Measurements from ENCODE around the gene RANBP10. TPM values are rescaled to one million over a fixed set of nuclear protein-coding genes. Genes with fewer than 3 reads are reported as not detected.
A peak's percentile ranks its signal among the peaks of the same experiment; 100 is the strongest.
"Not testable (repeated sequence)": the region's sequence is repeated elsewhere in the genome, so short reads cannot be mapped to it uniquely, and the experiment has no call there.

The RANBP10 gene
- polyA plus RNA-seq, 1 donor = 18.0 TPM

DNA sequence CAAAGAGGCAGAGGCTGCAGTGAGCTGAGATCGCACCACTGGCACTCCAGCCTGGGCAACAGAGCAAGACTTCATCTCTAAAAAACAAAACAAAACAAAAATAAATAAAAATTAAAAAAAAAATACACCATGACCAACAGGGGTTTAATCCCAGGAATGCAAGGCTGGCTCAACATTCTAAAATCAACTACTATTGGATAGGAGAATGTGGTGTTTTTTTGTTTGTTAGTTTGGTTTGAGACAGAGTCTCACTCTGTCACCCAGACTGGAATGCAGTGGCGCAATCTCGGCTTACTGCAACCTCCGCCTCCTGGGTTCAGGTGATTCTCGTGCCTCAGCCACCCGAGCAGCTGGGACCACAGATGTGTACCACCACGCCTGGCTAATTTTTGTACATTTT lies 107.1 kb downstream of the RANBP10 start:
- H3K4me3 ChIP-seq (ENCODE audit: low read length) = no peak overlapping the region
- H3K27ac ChIP-seq (ENCODE audit: low read length) = no peak overlapping the region
- no peaks in the 10 kb centered on the region for H3K36me3 ChIP-seq (ENCODE audit: control insufficient read depth, insufficient read depth, low read length)
- DNase-seq = no peak
- no CpG with 5 or more reads among the region's 7 CpGs for WGBS (ENCODE audit: insufficient coverage, low lambda C conversion rate)
- H3K27me3 ChIP-seq (ENCODE audit: control insufficient read depth, insufficient read depth, low read length) = peaks cover 16% of the 10 kb centered on the region
- H3K4me1 ChIP-seq (ENCODE audit: control insufficient read depth, insufficient read depth, low read length) = peaks cover 17% of the 10 kb centered on the region
- peaks cover 5% of the 10 kb centered on the region for H3K9me3 ChIP-seq (ENCODE audit: control insufficient read depth, low read depth, low read length)

DNA sequence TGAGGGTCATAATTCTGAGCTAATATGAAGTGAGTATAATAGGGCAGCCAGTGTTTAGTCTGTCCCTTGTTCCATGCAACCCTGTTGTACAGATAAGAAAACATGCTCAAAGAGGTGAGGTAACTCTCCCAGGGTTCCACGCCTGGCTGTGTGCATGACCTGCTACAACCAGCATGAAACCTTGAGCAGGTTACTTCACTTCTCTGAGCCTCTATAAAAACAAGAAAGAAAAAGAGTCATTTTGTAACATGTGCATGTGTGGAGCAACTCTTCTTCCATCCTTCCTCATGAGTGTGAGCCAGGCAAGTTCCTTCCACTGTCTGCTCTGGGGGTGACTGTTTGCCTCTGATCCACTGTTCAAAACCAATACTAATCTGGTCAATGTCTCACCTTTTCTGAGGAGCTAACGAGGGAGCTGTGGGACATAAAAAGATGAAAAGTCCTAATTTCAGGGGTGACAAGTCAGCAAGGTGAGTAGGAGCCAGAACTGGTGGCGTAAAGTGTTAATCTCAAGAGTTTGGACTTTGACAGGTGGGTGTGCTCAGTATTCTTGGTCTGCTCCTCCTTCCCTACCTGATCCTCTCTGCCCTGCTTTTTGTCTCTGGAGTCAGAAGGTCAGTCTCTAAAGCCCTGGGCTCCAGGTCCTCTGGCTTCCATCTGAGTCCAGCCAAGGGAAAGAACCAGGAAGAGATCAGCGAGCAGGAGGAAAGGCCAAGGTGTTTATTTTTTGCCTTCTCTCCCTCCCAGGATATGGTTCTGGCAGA lies 108.8 kb downstream of the RANBP10 start:
- H3K27ac ChIP-seq (ENCODE audit: low read length) = no peak overlapping the region
- peak; percentile 35 to 76 for DNase-seq
- no CpG with 5 or more reads among the region's 4 CpGs for WGBS (ENCODE audit: insufficient coverage, low lambda C conversion rate)

DNA sequence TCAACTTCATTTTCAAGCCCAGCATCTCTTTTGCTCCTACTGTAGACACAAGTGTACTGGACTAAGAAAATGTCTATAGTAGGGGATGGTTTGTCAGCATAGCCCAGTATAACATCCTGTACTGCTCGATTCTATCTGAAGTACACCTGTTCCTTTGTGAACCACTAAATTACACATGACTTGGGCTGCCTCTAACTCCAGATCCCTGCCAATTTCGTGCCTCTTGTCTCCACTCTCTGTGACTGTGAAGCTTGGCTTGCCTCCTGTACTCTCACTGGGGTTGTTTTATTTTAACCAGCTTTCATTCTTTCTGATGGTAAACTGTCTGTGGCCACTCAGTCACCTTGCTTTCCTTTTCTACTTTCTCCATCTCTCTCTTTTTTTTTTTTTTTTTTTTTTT lies 111.7 kb downstream of the RANBP10 start:
- Histone ChIP-seq H3K4me3 (ENCODE audit: low read length) (no peak overlapping the region), H3K36me3 (ENCODE audit: control insufficient read depth, insufficient read depth, low read length) (no peaks in the 10 kb centered on the region), H3K27me3 (ENCODE audit: control insufficient read depth, insufficient read depth, low read length) (peaks cover 14% of the 10 kb centered on the region), H3K27ac (ENCODE audit: low read length) (no peak overlapping the region), H3K4me1 (ENCODE audit: control insufficient read depth, insufficient read depth, low read length) (peaks cover 17% of the 10 kb centered on the region), H3K9me3 (ENCODE audit: control insufficient read depth, low read depth, low read length) (peaks cover 4% of the 10 kb centered on the region)
- no CpG with 5 or more reads among the region's 2 CpGs for WGBS (ENCODE audit: insufficient coverage, low lambda C conversion rate)
- DNase-seq = no peak

More for the DNA sequence above, 108.8 kb downstream of the RANBP10 start:
- Histone ChIP-seq H3K4me1 (ENCODE audit: control insufficient read depth, insufficient read depth, low read length) (peaks cover 17% of the 10 kb centered on the region), H3K36me3 (ENCODE audit: control insufficient read depth, insufficient read depth, low read length) (no peaks in the 10 kb centered on the region), H3K27me3 (ENCODE audit: control insufficient read depth, insufficient read depth, low read length) (peaks cover 14% of the 10 kb centered on the region), H3K4me3 (ENCODE audit: low read length) (no peak overlapping the region), H3K9me3 (ENCODE audit: control insufficient read depth, low read depth, low read length) (peaks cover 5% of the 10 kb centered on the region)

DNA sequence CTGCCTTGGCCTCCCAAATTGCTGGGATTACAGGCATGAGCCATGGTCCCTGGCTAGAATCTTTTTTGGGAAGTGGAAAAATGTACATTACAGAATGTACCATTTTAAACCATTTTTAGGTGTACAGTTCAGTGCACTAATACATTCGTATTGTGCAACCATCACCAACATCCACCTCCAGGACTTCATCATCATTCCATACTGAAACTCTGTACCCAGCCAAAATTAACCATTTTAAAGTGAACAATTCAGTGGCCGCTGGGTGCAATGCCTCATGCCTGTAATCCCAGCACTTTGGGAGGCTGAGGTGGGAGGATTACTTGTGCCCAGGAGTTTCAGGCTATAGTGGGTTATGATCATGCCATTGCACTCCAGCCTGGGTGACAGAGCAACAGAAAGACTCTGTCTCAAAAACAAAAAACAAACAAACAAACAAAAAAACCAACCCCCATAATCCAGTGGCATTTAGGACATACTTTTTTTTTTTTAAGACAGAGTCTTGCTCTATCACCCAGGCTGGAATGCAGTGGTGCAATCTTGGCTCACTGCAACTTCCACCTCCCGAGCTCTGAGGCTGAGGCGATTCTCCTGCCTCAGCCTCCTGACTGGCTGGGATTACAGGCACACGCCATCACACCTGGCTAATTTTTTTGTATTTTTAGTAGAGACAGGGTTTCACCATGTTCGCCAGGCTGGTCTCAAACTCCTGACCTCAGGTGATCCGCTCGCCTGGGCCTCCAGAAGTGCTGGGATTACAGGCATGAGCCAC lies 112.7 kb downstream of the RANBP10 start:
- H3K36me3 ChIP-seq (ENCODE audit: control insufficient read depth, insufficient read depth, low read length); H3K4me3 ChIP-seq (ENCODE audit: low read length); H3K27ac ChIP-seq (ENCODE audit: low read length); DNase-seq; H3K9me3 ChIP-seq (ENCODE audit: control insufficient read depth, low read depth, low read length): not testable (repeated sequence)
- WGBS (ENCODE audit: insufficient coverage, low lambda C conversion rate) = no CpG with 5 or more reads among the region's 8 CpGs
- H3K4me1 ChIP-seq (ENCODE audit: control insufficient read depth, insufficient read depth, low read length) = peaks cover 17% of the 10 kb centered on the region
- peaks cover 14% of the 10 kb centered on the region for H3K27me3 ChIP-seq (ENCODE audit: control insufficient read depth, insufficient read depth, low read length)

DNA sequence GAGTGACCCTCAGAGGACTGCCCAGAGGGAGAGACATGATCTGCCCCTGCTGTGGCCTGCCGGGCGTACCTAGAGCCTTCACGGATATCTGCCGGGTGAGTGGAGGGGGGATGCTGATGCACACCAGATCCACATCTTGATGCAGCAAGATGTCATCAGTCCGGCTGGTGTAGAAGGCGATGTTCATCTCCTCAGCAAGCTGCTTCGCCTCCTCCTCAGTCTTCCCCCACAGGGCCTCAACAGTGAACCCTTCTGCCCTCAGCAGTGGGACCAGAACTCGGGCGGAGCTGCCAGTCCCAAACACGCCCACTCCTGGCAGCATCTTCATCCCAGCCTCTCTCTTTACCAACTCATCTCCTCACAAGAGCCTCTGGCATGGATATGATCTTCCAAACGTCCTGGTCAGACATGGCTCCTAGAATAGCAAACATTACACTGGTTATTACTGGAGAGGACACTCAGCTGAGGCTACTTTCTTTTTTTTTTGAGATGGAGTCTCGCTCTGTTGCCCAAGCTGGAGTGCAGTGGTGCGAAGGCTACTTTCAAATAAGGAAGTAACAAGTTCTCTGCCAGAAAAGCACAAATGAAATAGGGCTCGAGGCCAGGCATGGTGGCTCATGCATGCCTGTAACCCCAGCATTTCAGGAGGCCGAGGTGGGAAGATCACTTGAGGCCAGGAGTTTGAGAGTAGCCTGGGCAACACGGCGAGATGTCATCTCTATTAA lies 120.8 kb downstream of the RANBP10 start:
- Histone ChIP-seq H3K27me3 (ENCODE audit: control insufficient read depth, insufficient read depth, low read length) (peaks cover 5% of the 10 kb centered on the region), H3K27ac (ENCODE audit: low read length) (no peak overlapping the region)

DNA sequence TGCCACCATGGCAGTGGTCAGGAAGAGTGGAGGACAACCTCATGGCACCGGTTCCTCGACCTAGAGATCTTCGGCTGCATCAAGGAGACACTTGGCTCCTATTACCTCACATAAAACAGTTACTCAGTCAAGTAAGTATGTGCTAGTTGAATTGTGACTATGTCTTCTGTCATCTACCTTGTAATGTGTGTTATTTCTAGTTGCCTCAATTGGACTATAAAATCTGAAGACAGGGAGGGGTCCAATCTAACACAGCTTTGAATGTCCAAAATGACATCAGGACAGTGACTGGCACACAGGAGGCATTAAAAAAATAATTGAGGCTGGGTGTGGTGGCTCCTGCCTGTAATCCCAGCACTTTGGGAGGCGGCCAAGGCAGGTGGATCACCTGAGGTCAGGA lies 122.6 kb downstream of the RANBP10 start:
- Histone ChIP-seq H3K36me3 (ENCODE audit: control insufficient read depth, insufficient read depth, low read length) (peaks cover 4% of the 10 kb centered on the region), H3K27ac (ENCODE audit: low read length) (no peak overlapping the region), H3K9me3 (ENCODE audit: control insufficient read depth, low read depth, low read length) (no peaks in the 10 kb centered on the region), H3K4me3 (ENCODE audit: low read length) (no peak overlapping the region), H3K27me3 (ENCODE audit: control insufficient read depth, insufficient read depth, low read length) (peaks cover 5% of the 10 kb centered on the region), H3K4me1 (ENCODE audit: control insufficient read depth, insufficient read depth, low read length) (no peaks in the 10 kb centered on the region)
- DNase-seq = no peak
- no CpG with 5 or more reads among the region's 4 CpGs for WGBS (ENCODE audit: insufficient coverage, low lambda C conversion rate)

More for the DNA sequence above, 120.8 kb downstream of the RANBP10 start:
- Histone ChIP-seq H3K4me3 (ENCODE audit: low read length) (no peak overlapping the region), H3K36me3 (ENCODE audit: control insufficient read depth, insufficient read depth, low read length) (peaks cover 4% of the 10 kb centered on the region), H3K4me1 (ENCODE audit: control insufficient read depth, insufficient read depth, low read length) (no peaks in the 10 kb centered on the region), H3K9me3 (ENCODE audit: control insufficient read depth, low read depth, low read length) (no peaks in the 10 kb centered on the region)
- no peak for DNase-seq
- WGBS (ENCODE audit: insufficient coverage, low lambda C conversion rate) = no CpG with 5 or more reads among the region's 17 CpGs

GRCh38 chr16:67679935-67680897 lies 126.1 kb downstream of the RANBP10 start:
- Histone ChIP-seq H3K36me3 (ENCODE audit: control insufficient read depth, insufficient read depth, low read length) (peaks cover 4% of the 10 kb centered on the region), H3K9me3 (ENCODE audit: control insufficient read depth, low read depth, low read length) (no peaks in the 10 kb centered on the region), H3K27me3 (ENCODE audit: control insufficient read depth, insufficient read depth, low read length) (peaks cover 5% of the 10 kb centered on the region), H3K4me3 (ENCODE audit: low read length) (no peak overlapping the region), H3K4me1 (ENCODE audit: control insufficient read depth, insufficient read depth, low read length) (no peaks in the 10 kb centered on the region), H3K27ac (ENCODE audit: low read length) (no peak overlapping the region)
- DNase-seq = no peak
- WGBS (ENCODE audit: insufficient coverage, low lambda C conversion rate) = 100% methylated on average over 3 of the region's 10 CpGs

DNA sequence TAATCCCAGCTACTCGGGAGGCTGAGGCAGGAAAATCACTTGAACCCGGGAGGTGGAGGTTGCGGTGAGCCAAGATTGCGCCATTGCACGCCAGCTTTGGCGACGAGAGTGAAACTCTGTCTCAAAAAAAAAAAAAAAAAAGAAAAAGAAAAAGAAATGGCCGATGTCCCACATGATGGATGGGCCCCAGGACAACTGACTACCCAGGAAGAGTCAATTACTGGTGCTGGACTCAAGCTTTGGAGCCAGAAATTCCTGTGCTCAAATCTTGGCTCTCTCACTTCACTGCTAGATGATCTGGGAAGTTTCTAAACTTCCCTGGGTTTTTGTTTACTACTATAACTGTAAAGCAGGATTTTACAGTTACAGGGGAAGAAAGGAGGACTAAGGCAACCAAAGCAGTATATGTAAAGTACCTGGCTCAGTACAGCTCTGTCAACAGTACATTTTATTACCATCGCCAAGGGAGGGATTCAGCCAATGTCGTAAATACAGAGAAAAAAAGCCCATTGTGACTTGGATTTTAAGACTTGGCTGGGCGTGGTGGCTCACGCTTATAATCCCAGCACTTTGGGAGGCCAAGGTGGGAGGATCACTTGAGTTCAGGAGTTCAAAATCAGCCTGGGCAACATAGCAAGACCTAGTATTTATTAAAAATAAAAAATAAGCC lies 127.9 kb downstream of the RANBP10 start:
- WGBS (ENCODE audit: insufficient coverage, low lambda C conversion rate) = 79% methylated on average over 5 of the region's 12 CpGs
- Histone ChIP-seq H3K27me3 (ENCODE audit: control insufficient read depth, insufficient read depth, low read length) (peaks cover 2% of the 10 kb centered on the region), H3K4me1 (ENCODE audit: control insufficient read depth, insufficient read depth, low read length) (no peaks in the 10 kb centered on the region), H3K27ac (ENCODE audit: low read length) (no peak overlapping the region), H3K4me3 (ENCODE audit: low read length) (no peak overlapping the region), H3K36me3 (ENCODE audit: control insufficient read depth, insufficient read depth, low read length) (peaks cover 3% of the 10 kb centered on the region), H3K9me3 (ENCODE audit: control insufficient read depth, low read depth, low read length) (no peaks in the 10 kb centered on the region)
- no peak for DNase-seq

DNA sequence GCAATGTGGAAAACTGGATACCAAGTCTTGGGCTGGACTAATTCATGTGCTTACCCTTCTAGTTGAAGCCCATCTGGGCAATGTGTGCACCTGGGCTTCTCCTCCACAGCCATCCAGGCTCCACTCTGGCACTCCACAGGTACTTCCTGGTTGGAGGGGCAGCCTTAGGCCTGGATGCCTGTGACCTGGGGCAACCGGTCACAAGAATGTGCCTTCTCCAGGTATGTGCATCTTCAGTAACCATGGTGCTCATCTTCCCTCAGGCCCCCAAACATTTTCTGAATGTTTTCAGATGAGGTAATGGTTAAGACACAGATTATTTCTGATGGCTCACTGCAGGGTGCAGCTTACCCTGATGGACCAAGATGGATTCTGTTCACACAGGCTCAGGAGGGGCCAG lies 128.6 kb downstream of the RANBP10 start:
- Histone ChIP-seq H3K4me1 (ENCODE audit: control insufficient read depth, insufficient read depth, low read length) (no peaks in the 10 kb centered on the region), H3K36me3 (ENCODE audit: control insufficient read depth, insufficient read depth, low read length) (no peaks in the 10 kb centered on the region), H3K4me3 (ENCODE audit: low read length) (no peak overlapping the region), H3K9me3 (ENCODE audit: control insufficient read depth, low read depth, low read length) (no peaks in the 10 kb centered on the region), H3K27ac (ENCODE audit: low read length) (no peak overlapping the region), H3K27me3 (ENCODE audit: control insufficient read depth, insufficient read depth, low read length) (peaks cover 2% of the 10 kb centered on the region)
- no peak for DNase-seq
- no CpG with 5 or more reads among the region's 1 CpG for WGBS (ENCODE audit: insufficient coverage, low lambda C conversion rate)
